B cell (primary cell): ENCODE results near the gene NUP88.

ENCODE experiments used
- EZH2 ChIP-seq: IDR thresholded peaks from 2 replicates; pipeline ENCODE4 v1.6.1; 2012; ENCODE audit warnings: borderline replicate concordance, low read depth, mild to moderate bottlenecking, moderate library complexity, low read length; ENCODE audit not compliant: insufficient read depth, poor library complexity, severe bottlenecking
- TF ChIP-seq, protein P1 (sequence below): fragments of 200-600 bp; IDR thresholded peaks from one replicate; pipeline ENCODE4 v1.8.0; 2022; ENCODE audit warnings: antibody characterized with exemption, mild to moderate bottlenecking

DNA sequence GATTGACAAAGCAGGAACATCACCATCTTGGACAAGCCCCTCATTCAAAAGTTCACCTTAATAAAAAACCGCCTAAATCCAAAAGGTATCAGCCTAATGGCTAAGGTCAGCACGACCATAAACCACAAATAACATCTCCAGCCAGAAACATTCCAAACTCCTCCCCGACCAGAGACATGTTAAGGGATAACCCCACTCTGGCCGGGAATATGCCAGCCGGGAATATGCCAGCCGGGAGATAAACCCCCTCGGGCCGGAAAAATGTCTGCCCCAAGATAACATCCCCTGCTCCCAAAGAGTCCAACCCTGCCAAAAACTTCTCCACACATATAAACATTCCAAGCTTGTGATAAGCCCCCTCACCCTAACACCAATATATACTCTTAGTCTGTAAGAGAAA, 48.0 kb upstream of the NUP88 start:
- TF ChIP-seq, protein P1, sequence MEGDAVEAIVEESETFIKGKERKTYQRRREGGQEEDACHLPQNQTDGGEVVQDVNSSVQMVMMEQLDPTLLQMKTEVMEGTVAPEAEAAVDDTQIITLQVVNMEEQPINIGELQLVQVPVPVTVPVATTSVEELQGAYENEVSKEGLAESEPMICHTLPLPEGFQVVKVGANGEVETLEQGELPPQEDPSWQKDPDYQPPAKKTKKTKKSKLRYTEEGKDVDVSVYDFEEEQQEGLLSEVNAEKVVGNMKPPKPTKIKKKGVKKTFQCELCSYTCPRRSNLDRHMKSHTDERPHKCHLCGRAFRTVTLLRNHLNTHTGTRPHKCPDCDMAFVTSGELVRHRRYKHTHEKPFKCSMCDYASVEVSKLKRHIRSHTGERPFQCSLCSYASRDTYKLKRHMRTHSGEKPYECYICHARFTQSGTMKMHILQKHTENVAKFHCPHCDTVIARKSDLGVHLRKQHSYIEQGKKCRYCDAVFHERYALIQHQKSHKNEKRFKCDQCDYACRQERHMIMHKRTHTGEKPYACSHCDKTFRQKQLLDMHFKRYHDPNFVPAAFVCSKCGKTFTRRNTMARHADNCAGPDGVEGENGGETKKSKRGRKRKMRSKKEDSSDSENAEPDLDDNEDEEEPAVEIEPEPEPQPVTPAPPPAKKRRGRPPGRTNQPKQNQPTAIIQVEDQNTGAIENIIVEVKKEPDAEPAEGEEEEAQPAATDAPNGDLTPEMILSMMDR = no peak
- TF ChIP-seq EZH2 = no peak
